HepG2 (cell line): ENCODE data around the gene TET3. TPM values are rescaled to one million over a fixed set of nuclear protein-coding genes. Genes with fewer than 3 reads are reported as not detected.

Experiments
- NFATC3 ChIP-seq: sonication (generic); formaldehyde crosslinking; IDR thresholded peaks from 2 replicates; pipeline ENCODE4 v1.5.1; 2020; ENCODE audit warnings: mild to moderate bottlenecking, missing genetic modification reagents
- polyA plus RNA-seq, 8 experiments: library from polyadenylated mRNA; depleted of rRNA in 3 of 8; stranded (reverse) in 7 of 8; unstranded in 1 of 8; fragments of >200 nt; fragmentation: Illumina TruSeq in 4 of 8; extraction: Trizol in 4 of 8; gene quantifications; 2 replicates each; pipeline versions ENCODE4 v1.2.1 to v1.2.3, GENCODE V29; 2011 to 2016; ENCODE audit warnings: low read depth in 4 of 8, missing spikeins in 1 of 8, mixed read lengths in 1 of 8; ENCODE audit not compliant: insufficient read depth in 1 of 8
- total RNA-seq, 5 experiments: library from RNA; depleted of rRNA; stranded (reverse); fragments of >200 nt; fragmentation: Illumina TruSeq; extraction: Trizol; gene quantifications; 2 replicates each; pipeline ENCODE4 v1.2.3, GENCODE V29; 2016; ENCODE audit warnings: low read depth in 1 of 5
- TF ChIP-seq, protein P1 (sequence below): sonication (generic); formaldehyde crosslinking; IDR thresholded peaks from 2 replicates; pipeline ENCODE4 v1.5.1; 2020; ENCODE audit warnings: mild to moderate bottlenecking, missing genetic modification reagents, borderline replicate concordance
- TF ChIP-seq, protein P2 (sequence below): sonication (generic); formaldehyde crosslinking; IDR thresholded peaks from 2 replicates; pipeline ENCODE4 v1.5.0; 2020; ENCODE audit warnings: mild to moderate bottlenecking, missing genetic modification reagents, borderline replicate concordance
- TF ChIP-seq, protein P3 (sequence below): sonication (generic); formaldehyde crosslinking; conservative IDR thresholded peaks from 2 replicates; pipeline ENCODE4 v1.4.0; 2020; ENCODE audit warnings: mild to moderate bottlenecking, missing genetic modification reagents, moderate library complexity

TET3 gene
- total and polyA plus RNA-seq, 2 of the 13 experiments (the other 11 are each of a cell fraction or from before 2014, with no cell fraction given), result 4.3 to 6.8 TPM

DNA sequence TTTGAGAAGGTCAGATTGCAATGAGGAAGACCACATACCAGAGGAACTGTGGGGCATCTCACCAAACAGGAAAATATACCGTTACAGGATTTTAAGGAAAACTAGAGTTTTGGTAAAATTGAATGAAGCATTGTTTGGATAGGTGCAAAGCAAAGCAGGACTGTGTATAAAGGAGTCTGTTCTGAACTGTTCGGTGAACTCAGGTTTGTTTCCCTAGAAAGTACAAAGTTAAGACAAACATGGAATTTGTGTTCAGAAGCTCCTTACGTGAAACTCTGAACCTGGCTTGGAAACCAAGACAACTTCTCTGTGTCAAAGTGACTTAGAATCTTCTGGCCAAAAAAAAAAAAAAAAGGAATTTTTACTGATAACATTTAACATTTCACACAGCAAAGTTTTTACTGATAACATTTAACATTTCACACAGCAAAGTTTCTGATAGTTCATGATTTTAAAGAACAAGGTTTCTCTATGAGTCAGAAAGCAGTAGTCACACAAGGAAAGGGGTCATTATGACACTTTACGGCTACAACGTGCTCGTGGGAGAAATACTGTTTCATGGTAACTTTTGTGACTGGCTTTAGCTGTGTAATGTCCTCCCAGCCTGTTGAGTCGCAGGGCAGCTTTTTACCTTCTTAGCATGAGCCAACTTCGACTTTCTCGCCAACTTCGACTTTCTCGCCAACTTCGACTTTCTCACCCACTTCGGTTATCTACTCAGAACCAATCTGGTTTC is 21.2 kb upstream of the TET3 start (continued):
- TF ChIP-seq, protein P1, sequence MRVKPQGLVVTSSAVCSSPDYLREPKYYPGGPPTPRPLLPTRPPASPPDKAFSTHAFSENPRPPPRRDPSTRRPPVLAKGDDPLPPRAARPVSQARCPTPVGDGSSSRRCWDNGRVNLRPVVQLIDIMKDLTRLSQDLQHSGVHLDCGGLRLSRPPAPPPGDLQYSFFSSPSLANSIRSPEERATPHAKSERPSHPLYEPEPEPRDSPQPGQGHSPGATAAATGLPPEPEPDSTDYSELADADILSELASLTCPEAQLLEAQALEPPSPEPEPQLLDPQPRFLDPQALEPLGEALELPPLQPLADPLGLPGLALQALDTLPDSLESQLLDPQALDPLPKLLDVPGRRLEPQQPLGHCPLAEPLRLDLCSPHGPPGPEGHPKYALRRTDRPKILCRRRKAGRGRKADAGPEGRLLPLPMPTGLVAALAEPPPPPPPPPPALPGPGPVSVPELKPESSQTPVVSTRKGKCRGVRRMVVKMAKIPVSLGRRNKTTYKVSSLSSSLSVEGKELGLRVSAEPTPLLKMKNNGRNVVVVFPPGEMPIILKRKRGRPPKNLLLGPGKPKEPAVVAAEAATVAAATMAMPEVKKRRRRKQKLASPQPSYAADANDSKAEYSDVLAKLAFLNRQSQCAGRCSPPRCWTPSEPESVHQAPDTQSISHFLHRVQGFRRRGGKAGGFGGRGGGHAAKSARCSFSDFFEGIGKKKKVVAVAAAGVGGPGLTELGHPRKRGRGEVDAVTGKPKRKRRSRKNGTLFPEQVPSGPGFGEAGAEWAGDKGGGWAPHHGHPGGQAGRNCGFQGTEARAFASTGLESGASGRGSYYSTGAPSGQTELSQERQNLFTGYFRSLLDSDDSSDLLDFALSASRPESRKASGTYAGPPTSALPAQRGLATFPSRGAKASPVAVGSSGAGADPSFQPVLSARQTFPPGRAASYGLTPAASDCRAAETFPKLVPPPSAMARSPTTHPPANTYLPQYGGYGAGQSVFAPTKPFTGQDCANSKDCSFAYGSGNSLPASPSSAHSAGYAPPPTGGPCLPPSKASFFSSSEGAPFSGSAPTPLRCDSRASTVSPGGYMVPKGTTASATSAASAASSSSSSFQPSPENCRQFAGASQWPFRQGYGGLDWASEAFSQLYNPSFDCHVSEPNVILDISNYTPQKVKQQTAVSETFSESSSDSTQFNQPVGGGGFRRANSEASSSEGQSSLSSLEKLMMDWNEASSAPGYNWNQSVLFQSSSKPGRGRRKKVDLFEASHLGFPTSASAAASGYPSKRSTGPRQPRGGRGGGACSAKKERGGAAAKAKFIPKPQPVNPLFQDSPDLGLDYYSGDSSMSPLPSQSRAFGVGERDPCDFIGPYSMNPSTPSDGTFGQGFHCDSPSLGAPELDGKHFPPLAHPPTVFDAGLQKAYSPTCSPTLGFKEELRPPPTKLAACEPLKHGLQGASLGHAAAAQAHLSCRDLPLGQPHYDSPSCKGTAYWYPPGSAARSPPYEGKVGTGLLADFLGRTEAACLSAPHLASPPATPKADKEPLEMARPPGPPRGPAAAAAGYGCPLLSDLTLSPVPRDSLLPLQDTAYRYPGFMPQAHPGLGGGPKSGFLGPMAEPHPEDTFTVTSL (CRISPR knock-in tag), result peak; percentile 25; the same call in 1 of the 2 replicates
- no peak for TF ChIP-seq NFATC3 (CRISPR knock-in tag)
- TF ChIP-seq, protein P2, sequence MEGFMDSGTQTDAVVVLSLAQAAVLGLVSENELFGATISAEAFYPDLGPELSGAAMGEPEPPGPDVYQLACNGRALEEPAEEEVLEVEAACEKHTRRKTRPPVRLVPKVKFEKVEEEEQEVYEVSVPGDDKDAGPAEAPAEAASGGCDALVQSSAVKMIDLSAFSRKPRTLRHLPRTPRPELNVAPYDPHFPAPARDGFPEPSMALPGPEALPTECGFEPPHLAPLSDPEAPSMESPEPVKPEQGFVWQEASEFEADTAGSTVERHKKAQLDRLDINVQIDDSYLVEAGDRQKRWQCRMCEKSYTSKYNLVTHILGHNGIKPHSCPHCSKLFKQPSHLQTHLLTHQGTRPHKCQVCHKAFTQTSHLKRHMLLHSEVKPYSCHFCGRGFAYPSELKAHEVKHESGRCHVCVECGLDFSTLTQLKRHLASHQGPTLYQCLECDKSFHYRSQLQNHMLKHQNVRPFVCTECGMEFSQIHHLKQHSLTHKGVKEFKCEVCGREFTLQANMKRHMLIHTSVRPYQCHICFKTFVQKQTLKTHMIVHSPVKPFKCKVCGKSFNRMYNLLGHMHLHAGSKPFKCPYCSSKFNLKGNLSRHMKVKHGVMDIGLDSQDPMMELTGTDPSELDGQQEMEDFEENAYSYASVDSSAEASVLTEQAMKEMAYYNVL, result no peak
- TF ChIP-seq, protein P3, sequence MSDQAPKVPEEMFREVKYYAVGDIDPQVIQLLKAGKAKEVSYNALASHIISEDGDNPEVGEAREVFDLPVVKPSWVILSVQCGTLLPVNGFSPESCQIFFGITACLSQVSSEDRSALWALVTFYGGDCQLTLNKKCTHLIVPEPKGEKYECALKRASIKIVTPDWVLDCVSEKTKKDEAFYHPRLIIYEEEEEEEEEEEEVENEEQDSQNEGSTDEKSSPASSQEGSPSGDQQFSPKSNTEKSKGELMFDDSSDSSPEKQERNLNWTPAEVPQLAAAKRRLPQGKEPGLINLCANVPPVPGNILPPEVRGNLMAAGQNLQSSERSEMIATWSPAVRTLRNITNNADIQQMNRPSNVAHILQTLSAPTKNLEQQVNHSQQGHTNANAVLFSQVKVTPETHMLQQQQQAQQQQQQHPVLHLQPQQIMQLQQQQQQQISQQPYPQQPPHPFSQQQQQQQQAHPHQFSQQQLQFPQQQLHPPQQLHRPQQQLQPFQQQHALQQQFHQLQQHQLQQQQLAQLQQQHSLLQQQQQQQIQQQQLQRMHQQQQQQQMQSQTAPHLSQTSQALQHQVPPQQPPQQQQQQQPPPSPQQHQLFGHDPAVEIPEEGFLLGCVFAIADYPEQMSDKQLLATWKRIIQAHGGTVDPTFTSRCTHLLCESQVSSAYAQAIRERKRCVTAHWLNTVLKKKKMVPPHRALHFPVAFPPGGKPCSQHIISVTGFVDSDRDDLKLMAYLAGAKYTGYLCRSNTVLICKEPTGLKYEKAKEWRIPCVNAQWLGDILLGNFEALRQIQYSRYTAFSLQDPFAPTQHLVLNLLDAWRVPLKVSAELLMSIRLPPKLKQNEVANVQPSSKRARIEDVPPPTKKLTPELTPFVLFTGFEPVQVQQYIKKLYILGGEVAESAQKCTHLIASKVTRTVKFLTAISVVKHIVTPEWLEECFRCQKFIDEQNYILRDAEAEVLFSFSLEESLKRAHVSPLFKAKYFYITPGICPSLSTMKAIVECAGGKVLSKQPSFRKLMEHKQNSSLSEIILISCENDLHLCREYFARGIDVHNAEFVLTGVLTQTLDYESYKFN (CRISPR knock-in tag), result peak; percentile 18; the same call in 1 of the 2 replicates
